ENCODE measurements around the gene UBE3D.

- TF ChIP-seq CTCF (IDR thresholded peaks at IDR 0.05): no peak
- no peak for TF ChIP-seq POLR2A (IDR thresholded peaks at IDR 0.05)
Measured at GRCh38 chr6:83006270-83006905, 59.3 kb downstream of the UBE3D start.

Measured in heart left ventricle (tissue), 13 donors.